Glutamatergic neuron (in vitro differentiated cells): ENCODE results near the gene CLDN11. TPM values are rescaled to one million over a fixed set of nuclear protein-coding genes. Genes with fewer than 3 reads are reported as not detected.

Experiments
- DNase-seq: peaks from one replicate; pipeline ENCODE4 v3.0.0; 2022
- H3K27ac Mint-ChIP-seq: one replicate; pipeline ENCODE4 v1.8.0; 2020; ENCODE audit warnings: mild to moderate bottlenecking, mixed read lengths, inconsistent platforms; ENCODE audit not compliant: unreplicated experiment
- H3K27me3 Mint-ChIP-seq: one replicate; pipeline ENCODE4 v1.8.0; 2020; ENCODE audit warnings: mild to moderate bottlenecking, moderate library complexity, mixed read lengths, inconsistent platforms; ENCODE audit not compliant: unreplicated experiment
- H3K36me3 Mint-ChIP-seq: one replicate; pipeline ENCODE4 v1.8.0; 2020; ENCODE audit warnings: mild to moderate bottlenecking, mixed read lengths, inconsistent platforms; ENCODE audit not compliant: unreplicated experiment
- H3K4me1 Mint-ChIP-seq: one replicate; pipeline ENCODE4 v1.8.0; 2020; ENCODE audit warnings: mild to moderate bottlenecking, low read depth, mixed read lengths, inconsistent platforms; ENCODE audit not compliant: unreplicated experiment
- H3K4me3 Mint-ChIP-seq: one replicate; pipeline ENCODE4 v1.8.0; 2020; ENCODE audit warnings: mild to moderate bottlenecking, mixed read lengths, inconsistent platforms; ENCODE audit not compliant: unreplicated experiment
- H3K9me3 Mint-ChIP-seq: one replicate; pipeline ENCODE4 v1.8.0; 2020; ENCODE audit warnings: mild to moderate bottlenecking, moderate library complexity, mixed read lengths, inconsistent platforms; ENCODE audit not compliant: unreplicated experiment
- CTCF ChIP-seq: fragments of 200-600 bp; sonication (generic); IDR thresholded peaks from one replicate; pipeline ENCODE4 v1.5.0; 2021; ENCODE audit not compliant: partially characterized antibody, unreplicated experiment
- total RNA-seq: library from RNA; stranded (reverse); fragmentation: NEBNext Ultra II Directional; extraction: Animal tissue kit (Norgen Biotek cat#: 25700); gene quantifications from one replicate; pipeline ENCODE4 v1.2.1, GENCODE V29; 2021; ENCODE audit not compliant: unreplicated experiment

Gene CLDN11
- total RNA-seq, 1 donor from 2014 or later = 0.44 TPM

- H3K4me1 Mint-ChIP-seq = no peaks in the 10 kb centered on the region
- H3K9me3 Mint-ChIP-seq = peaks cover 2% of the 10 kb centered on the region
- H3K36me3 Mint-ChIP-seq = no peaks in the 10 kb centered on the region
- no peak overlapping the region for H3K27ac Mint-ChIP-seq
- no peaks in the 10 kb centered on the region for H3K27me3 Mint-ChIP-seq
- DNase-seq = no peak
- no peak overlapping the region for H3K4me3 Mint-ChIP-seq
- no peak for TF ChIP-seq CTCF
These were observed 13.7 kb downstream of the CLDN11 start for GRCh38 chr3:170432416-170432815.

GRCh38 chr3:170436697-170437096 is 18.0 kb downstream of the CLDN11 start:
- Mint-ChIP-seq H3K36me3 (no peaks in the 10 kb centered on the region), H3K4me1 (no peaks in the 10 kb centered on the region), H3K27me3 (no peaks in the 10 kb centered on the region), H3K4me3 (no peak overlapping the region), H3K9me3 (no peaks in the 10 kb centered on the region), H3K27ac (no peak overlapping the region)
- TF ChIP-seq CTCF = no peak
- DNase-seq = no peak

- H3K36me3 Mint-ChIP-seq = no peaks in the 10 kb centered on the region
- no peak overlapping the region for H3K4me3 Mint-ChIP-seq
- DNase-seq = no peak
- H3K27me3 Mint-ChIP-seq = no peaks in the 10 kb centered on the region
- H3K27ac Mint-ChIP-seq = no peak overlapping the region
- no peaks in the 10 kb centered on the region for H3K9me3 Mint-ChIP-seq
- no peak for TF ChIP-seq CTCF
- H3K4me1 Mint-ChIP-seq = no peaks in the 10 kb centered on the region
These were observed 18.5 kb downstream of the CLDN11 start for GRCh38 chr3:170437176-170437575.

GRCh38 chr3:170437696-170438407 is 19.2 kb downstream of the CLDN11 start:
- TF ChIP-seq CTCF = no peak
- Mint-ChIP-seq H3K4me3 (no peak overlapping the region), H3K9me3 (no peaks in the 10 kb centered on the region), H3K4me1 (no peaks in the 10 kb centered on the region), H3K36me3 (no peaks in the 10 kb centered on the region), H3K27me3 (no peaks in the 10 kb centered on the region), H3K27ac (no peak overlapping the region)
- no peak for DNase-seq

GRCh38 chr3:170438836-170439235 is 20.2 kb downstream of the CLDN11 start:
- no peak overlapping the region for H3K27ac Mint-ChIP-seq
- no peaks in the 10 kb centered on the region for H3K9me3 Mint-ChIP-seq
- no peak for DNase-seq
- no peaks in the 10 kb centered on the region for H3K27me3 Mint-ChIP-seq
- no peak for TF ChIP-seq CTCF
- no peaks in the 10 kb centered on the region for H3K36me3 Mint-ChIP-seq
- no peaks in the 10 kb centered on the region for H3K4me1 Mint-ChIP-seq
- no peak overlapping the region for H3K4me3 Mint-ChIP-seq
